ENCODE measurements around the gene CHST13.

- TF ChIP-seq EZH2 (IDR thresholded peaks at IDR 0.05; ENCODE audit: borderline replicate concordance, low read length) = no peak
- no peak for TF ChIP-seq CTCF (conservative IDR thresholded peaks at IDR 0.05 in 1 of 2, IDR thresholded peaks at IDR 0.05 in 1 of 2; ENCODE audit: extremely low read depth in 1 of 2, insufficient read depth in 1 of 2, low read depth in 1 of 2, low read length in 2 of 2)
Measured at GRCh38 chr3:126552688-126553283, 28.8 kb downstream of the CHST13 start.
